HepG2 (cell line): ENCODE measurements around the gene HYPK.

Source experiments
- CTCF ChIP-seq: sonication (generic); formaldehyde crosslinking; IDR thresholded peaks from 2 replicates; pipeline ENCODE4 v1.5.0; 2020; ENCODE audit warnings: mild to moderate bottlenecking, missing genetic modification reagents, moderate library complexity
- DNMT3B ChIP-seq: conservative IDR thresholded peaks from 2 replicates; pipeline ENCODE4 v1.6.1; 2016; ENCODE audit warnings: missing biosample characterization, control low read depth
- JUN ChIP-seq: sonication (generic); formaldehyde crosslinking; IDR thresholded peaks from 2 replicates; pipeline ENCODE4 v1.4.0; 2020; ENCODE audit warnings: mild to moderate bottlenecking, missing genetic modification reagents
- NR3C1 ChIP-seq: sonication (generic); formaldehyde crosslinking; IDR thresholded peaks from 2 replicates; pipeline ENCODE4 v1.4.0; 2020; ENCODE audit warnings: missing genetic modification reagents
- PCBP1 ChIP-seq: fragments of 200-400 bp; formaldehyde crosslinking; IDR thresholded peaks from 2 replicates; pipeline ENCODE4 v1.6.1; 2017; ENCODE audit warnings: mild to moderate bottlenecking, low read depth, low read length, borderline replicate concordance
- SP2 ChIP-seq: sonication (generic); formaldehyde crosslinking; IDR thresholded peaks from 2 replicates; pipeline ENCODE4 v1.5.1; 2020; ENCODE audit warnings: mild to moderate bottlenecking, missing genetic modification reagents
- ZBTB2 ChIP-seq: sonication (generic); formaldehyde crosslinking; IDR thresholded peaks from 2 replicates; pipeline ENCODE4 v1.8.0; 2022; ENCODE audit warnings: low read depth, missing genetic modification reagents
- ZBTB34 ChIP-seq: sonication (generic); formaldehyde crosslinking; IDR thresholded peaks from 2 replicates; pipeline ENCODE4 v1.8.0; 2022; ENCODE audit warnings: mild to moderate bottlenecking, missing genetic modification reagents
- ZBTB7A ChIP-seq: sonication (generic); formaldehyde crosslinking; IDR thresholded peaks from 2 replicates; pipeline ENCODE4 v1.8.0; 2022; ENCODE audit warnings: mild to moderate bottlenecking, missing genetic modification reagents
- ZNF207 ChIP-seq: fragments of 450-650 bp; IDR thresholded peaks from 2 replicates; pipeline ENCODE4 v1.6.1; 2016; ENCODE audit warnings: antibody characterized with exemption, borderline replicate concordance
- ZNF703 ChIP-seq: sonication (generic); formaldehyde crosslinking; IDR thresholded peaks from 2 replicates; pipeline ENCODE4 v1.5.1; 2020; ENCODE audit warnings: missing genetic modification reagents, mild to moderate bottlenecking, moderate library complexity, borderline replicate concordance

- TF ChIP-seq CTCF (CRISPR knock-in tag) (no peak), DNMT3B (CRISPR knock-in tag) (no peak), ZNF703 (CRISPR knock-in tag) (no peak), JUN (CRISPR knock-in tag) (no peak), ZBTB34 (CRISPR knock-in tag) (no peak), PCBP1 (no peak), SP2 (CRISPR knock-in tag) (no peak), ZBTB2 (CRISPR knock-in tag) (no peak), ZNF207 (no peak), NR3C1 (CRISPR knock-in tag) (no peak), ZBTB7A (no peak)
Observed at GRCh38 chr15:43794269-43795037, 5.9 kb upstream of the HYPK start.
